HPDE6-E6E7 (cell line): ENCODE data around the gene PIGK.
"Not testable (repeated sequence)": the region's sequence is repeated elsewhere in the genome, so short reads cannot be mapped to it uniquely, and the experiment has no call there.

Experiments used
- DNase-seq: peaks from one replicate; pipeline ENCODE4 v3.0.0; 2011; ENCODE audit warnings: missing footprints; ENCODE audit errors: extremely low spot score

Gene PIGK

DNA sequence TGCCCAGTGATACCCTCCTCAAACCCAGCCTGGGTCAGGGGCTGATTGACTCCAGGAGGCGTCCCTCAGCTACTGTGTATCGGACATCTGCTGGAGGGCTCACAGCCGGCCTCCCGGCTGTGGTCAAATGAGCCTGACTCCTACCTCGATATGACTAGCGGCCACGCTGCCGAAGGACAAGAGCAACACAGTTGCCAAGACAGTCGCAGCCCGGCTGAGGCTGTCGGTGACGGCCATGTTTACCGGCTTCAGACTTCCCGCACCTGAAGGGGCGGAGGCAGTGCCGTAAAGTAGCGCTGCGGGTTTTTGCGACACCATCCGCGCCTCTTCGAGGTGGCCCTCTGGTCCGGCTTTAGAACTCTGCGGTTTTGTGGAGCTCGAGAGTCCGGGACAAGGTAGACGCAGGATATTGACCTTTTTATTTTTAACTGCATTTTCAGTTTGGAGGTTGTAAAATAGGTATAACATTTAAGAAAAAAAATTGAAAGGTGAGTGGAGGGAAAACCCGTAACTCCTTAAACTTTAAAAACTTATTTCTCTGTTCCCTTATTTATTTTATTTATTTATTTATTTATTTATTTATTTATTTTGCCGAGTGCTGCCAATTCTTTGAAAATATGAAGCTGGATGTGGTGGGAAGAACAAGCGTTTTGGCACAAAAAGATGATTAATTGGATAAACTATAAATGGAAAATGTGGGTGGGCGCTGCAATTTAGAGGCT lies at the start of gene PIGK:
Gene PIGK, minus strand, starts transcription at position 265 of the 722 bp plus-strand sequence. Its CDS starts 28 bp downstream, at position 237.
- peak; percentile 76 for DNase-seq

DNA sequence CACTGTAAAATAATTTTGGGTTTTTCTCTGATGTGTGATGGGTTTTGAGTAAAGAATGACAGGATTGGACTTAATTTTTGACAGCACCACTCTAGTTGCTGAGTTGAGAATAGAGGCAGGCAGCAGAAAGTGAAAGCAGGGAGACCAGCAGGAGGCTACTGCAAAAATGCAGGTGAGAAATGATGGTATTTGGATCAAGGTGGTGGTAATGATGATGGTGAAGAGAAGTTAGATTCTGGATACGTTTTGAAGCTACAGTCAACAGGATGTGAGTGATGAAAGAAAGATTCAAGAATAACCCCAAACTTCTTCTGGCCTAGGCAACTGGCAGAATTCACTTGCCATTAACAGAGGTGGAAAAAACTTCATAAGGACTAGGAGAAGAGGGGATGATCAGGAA lies 47.8 kb upstream of the PIGK start:
- no peak for DNase-seq

GRCh38 chr1:77265180-77265579 lies 46.0 kb upstream of the PIGK start:
- DNase-seq: no peak

DNA sequence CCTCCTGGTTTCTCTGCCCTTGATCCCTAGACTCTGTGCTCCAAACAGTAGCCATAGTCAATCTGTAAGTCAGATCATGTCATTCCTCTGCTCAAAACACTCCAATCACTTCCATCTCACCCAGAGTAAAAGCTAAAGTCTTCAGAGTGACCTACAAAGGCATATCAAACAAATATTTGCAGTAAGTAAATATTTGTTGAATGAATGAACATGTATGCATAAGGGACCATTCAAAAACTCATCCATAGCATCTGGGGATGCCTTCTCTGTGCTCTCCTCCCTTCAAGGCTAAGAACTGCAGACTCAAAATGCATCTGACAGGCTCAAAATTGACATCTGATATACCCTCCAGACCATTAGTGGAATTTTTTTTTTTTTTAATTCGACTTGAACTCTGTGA lies 44.5 kb upstream of the PIGK start:
- DNase-seq: no peak

DNA sequence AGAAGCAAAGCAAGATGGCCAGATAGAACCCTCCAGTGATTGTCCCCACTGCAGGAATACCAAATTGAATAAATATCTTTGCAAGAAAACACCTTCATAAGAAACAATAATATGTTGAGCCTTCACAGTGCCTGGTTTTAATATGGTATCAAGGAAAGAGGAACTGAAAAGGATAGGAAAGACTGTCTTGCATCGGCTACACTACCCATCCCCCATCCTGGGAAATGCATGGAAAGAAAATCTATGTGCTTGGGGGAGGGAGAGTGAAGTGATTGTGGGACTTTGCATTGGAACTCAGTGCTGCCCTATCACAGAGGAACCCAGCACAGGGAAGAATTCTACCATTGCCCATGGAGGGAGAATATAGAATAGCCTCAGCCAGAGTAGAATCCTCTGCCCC lies 34.0 kb upstream of the PIGK start:
- DNase-seq: no peak

DNA sequence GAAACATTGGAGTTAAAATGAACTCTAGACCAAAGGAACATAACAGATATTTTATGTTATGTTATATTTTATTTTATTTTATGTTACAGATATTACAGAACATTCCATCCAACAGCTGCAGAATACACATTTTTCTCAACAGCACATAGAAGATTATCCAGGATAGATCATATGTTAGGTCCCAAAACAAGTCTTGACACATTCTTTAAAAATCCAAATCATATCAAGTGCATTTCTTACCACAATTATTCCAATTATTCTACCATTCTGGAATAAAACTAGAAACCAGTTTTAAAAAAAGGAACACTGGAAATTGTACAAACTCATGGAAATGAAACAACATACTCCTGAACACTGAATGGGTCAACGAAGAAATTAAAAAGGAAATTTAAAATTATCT lies 30.9 kb upstream of the PIGK start:
- DNase-seq: no peak

- no peak for DNase-seq
These were observed 26.6 kb upstream of the PIGK start for GRCh38 chr1:77245830-77246229.

DNA sequence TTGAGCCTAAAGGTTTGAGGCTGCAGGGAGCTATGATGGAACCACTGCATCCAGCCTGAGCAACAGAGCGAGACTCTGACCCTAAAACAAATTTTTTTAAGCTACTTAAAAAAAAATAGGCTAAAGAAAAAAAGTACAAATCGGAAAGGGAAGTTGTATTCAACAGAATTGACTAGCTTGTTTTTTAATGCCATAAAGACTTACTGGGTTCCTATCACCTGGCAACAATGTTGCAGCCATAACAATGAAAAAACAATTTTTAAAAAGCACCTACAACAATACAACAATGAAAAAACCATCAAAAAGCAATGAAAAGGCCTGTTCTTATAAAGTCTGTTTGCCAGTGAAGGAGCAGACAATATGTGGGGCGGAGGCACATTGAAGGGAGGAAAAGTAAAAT lies 20.1 kb upstream of the PIGK start:
- no peak for DNase-seq

GRCh38 chr1:77238462-77238861 lies 19.2 kb upstream of the PIGK start:
- DNase-seq: no peak

DNA sequence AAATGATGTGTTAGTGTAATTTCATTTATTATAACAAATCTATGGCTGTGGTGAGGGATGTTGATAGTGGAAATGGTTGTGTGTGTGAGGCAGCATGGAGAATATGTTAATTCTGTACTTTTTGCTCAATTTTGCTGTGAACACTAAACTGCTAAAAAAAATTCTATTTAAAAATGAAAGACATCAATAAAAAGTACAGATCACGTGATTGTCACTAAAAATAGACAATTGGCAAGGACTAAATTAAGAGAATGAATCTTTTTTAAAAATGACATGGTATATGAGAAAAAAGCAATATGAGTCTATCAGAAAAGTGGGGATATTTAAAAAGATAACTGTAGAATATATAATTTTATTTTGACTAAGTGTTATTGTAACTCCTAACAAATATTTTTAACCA lies 15.7 kb upstream of the PIGK start:
- DNase-seq: no peak

DNA sequence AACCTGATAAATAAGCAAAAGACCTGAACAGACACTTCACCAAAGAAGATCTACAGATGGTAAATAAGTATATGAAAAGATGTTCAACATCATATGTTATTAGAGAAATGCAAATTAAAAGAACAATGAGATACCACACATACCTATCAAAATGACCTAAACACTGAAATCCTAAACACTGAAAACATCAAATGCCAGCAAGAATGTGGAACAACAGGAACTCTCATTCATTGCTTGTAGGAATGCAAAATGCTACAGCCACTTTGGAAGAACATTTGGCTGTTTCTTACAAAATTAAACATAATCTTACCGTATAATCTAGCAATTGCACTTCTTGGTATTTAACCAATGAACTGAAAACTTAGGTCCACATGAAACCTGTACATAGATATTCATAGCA lies 14.9 kb upstream of the PIGK start:
- no peak for DNase-seq

DNA sequence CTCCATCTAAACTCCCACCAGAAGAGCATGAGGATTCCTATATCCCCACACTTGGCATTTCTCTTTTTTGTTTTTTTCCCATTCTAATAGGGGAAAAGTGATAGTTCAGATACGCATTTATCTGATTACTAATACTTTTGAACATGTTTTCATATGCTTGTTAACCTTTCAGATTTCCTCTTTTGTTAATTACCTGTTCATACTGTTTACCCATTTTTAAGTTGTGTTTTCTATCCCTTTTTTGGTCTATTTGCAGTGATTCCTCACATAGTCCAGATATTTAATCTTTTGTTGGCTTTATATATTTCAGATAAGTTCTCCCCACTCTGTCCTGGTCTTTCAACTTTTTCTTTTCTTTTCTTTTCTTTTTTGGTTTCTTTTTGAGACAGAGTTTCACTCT lies 13.6 kb upstream of the PIGK start:
- no peak for DNase-seq

GRCh38 chr1:77230051-77230450 lies 10.8 kb upstream of the PIGK start:
- no peak for DNase-seq

DNA sequence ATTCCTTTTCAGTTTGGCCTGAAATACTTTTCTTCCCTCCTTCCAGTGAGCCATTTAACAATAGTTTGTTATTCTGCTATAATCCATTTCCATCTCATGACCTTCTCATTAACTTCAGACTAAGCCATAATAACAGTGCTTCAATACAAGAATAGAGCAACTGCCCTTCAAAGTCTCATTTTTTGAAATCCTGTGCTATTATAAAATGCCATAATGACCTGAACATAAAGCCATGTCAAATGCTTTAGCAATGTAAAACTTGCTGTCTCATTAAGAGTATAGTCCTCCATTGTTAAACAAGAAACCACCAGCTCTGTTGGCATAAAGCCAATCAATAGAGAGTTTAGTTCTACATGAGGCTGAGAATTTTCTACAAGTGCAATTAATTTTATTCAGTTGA lies 9.6 kb upstream of the PIGK start:
- no peak for DNase-seq

DNA sequence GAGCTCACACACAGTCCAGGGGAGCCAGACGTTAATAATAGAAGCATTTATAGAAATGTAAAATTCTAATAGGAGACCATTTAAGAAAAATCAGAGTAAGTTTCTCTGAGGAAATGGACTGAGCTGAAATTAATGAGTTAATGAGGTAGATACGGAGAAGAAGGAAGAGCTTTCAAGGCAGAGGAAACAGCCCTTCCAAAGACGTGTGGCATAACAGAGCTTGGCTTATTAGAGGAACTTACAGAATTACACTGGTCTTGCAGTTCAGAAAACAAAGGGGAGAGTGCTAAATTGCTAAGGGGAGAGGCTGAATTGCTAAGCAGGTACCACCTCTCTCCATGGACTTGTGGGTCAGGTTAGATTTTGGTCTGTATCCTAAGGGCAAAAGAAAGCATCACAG lies 8.2 kb upstream of the PIGK start:
- DNase-seq: no peak

- DNase-seq: no peak
These were observed 3.3 kb upstream of the PIGK start for GRCh38 chr1:77222496-77222895.

DNA sequence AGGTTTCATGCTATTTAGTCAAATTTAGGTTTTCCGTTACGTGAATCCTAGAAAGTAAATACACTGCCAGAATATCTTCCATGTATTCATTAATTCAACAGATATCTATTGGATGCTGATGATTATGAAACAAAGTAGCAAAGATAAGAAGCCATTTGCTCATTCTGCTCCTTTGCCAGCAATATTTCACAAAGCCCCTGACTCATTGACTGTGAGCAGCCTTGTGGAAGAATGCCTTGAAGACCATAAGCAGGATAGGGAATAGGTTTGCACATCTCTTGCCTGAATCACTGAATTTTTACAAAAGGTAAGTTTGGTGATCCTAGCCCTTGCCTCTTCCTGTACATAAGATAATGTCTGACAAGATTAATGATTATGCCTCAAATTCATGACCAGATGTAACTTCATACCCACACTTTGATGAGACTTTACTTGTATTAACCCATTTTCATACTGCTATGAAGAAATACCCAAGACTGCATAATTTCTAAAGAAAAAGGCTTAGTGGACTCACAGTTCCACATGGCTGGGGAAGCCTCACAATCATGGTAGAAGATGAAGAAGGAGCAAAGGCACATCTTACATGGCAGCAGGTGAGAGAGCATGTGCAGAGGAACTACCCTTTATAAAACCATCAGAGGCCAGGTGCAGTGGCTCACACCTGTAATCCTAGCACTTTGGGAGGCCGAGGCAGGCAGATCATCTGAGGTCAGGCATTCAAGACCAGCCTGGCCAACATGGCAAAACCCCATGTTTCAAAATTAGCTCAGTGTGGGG lies 1.6 kb upstream of the PIGK start:
- no peak for DNase-seq

- no peak for DNase-seq
These were observed 609 bp downstream of the PIGK start for GRCh38 chr1:77218477-77219165.

DNA sequence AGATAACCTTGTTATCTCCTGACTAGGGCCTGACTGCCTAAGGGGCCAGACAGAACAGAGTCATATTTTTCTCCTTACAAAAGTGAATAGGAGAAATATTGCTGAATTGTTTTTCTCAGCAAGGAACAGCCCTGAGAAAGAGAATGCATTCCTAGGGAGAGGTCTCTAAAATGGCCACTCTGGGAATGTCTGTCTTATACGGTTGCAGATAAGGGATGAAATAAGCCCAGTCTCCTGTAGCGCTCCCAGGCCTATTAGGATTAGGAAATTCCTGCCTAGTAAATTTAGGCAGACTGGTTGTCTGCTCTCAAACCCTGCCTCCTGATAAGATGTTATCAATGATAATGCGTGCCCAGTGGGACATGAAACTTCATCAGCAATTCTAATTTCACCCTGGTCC lies 15.2 kb downstream of the PIGK start:
- not testable (repeated sequence) for DNase-seq

DNA sequence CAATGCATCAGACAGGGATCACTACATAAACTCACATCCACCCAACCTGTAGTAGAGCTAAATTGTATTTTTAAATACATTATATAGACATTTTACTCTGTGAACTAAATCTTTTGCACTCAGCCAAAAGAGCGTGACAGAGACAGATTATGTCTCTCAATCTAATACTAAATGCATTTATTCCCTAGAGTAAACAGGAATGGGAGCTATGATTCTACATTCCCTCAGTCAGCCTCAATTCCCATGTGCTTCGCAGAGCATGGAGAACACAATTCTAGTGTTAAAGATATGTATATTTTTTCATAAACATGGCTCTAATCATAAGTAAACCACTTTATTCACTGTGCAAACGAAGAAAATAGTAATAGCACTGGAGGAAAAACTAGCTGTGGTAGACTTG lies 16.5 kb downstream of the PIGK start:
- no peak for DNase-seq

DNA sequence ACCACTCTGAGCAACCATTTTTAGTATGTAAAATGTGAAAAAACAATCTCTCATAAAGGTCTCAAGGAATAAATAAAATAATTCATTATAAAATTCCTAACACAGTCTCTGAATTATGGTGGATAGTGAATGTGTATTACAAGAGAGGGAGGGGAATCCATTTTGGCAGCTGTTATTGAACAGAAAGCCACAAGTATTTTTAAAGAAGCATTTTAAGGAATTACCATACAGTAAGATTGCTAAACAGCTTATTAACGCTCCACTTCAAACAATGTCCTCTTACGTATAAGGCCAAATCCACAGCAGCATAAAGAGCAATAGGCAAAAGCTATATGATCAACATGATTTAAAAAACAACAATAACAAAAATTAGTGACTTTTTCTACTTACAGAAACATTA lies 18.4 kb downstream of the PIGK start:
- no peak for DNase-seq

DNA sequence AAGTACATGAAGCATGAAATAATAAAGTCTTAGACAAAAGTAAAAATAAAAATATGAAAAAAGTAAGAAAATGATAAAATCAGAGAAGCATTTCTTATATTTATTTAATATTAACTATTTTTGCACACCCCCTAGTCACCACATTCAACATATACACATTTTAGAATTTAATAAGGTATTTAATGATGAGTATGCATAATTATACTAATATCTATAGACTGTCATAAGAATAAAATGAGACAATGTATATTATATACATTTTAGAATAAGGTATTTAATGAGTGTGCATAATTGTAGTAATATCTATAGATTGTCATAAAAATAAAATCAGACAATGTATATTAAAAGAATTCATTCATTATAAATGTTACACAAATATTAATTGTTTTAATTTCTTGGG lies 18.9 kb downstream of the PIGK start:
- no peak for DNase-seq

DNA sequence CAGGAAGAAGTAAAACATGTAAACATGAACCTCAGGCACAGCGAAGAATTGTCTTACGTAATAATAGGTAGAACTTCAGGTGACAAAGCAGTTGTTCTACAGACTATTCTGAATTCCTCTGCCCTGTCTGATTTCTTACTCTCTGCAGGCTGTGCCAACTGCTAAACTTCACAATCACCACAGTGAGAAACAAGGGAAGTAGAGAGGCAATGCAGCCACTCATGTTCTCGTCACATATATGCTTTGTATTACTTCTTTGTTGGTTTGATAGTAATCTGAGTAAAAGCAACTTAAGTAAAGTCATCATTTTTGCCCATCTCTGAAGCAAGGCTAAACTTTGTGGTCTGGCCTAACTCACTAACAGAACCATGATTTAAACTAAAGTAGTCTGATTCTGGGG lies 21.9 kb downstream of the PIGK start:
- DNase-seq: no peak
